ENCODE data around the gene COL4A6.

DNA sequence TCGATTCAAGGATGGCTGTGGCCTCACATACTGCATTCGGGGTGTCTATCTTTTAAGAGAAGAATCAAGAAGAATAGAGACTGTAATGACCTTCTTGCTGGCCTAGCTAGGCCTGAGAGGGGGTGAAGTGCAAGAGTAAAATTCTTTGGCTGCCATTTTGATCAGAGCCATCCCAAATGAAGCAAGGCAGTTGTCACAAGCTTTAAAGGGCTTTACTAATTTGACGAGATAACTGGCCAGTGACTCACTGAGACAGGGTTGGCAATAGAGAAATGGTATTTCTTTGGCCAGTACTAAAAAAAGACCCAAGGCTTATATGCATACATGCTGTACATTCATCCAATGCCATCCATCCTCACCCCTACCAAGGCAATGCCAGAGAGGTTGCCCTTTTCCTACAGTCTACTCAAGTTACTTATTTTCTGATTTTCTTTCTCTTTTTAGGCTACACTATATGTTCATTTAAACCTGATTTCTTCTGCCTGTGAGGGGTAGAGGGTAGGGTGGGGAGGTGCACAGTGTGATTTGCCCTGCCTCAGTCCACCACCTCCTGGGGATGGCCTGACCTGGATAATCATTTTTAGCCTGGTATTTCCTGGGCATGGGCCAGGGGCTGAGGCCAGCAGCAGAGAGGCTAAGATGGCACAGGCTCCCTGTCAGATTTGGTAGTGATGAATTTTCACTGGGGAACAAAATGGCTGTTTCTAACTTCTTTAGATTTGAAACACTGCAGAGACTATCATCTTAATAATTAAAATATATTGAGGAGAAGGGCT lies 314.4 kb downstream of the COL4A6 start:
- TF ChIP-seq, protein P1, sequence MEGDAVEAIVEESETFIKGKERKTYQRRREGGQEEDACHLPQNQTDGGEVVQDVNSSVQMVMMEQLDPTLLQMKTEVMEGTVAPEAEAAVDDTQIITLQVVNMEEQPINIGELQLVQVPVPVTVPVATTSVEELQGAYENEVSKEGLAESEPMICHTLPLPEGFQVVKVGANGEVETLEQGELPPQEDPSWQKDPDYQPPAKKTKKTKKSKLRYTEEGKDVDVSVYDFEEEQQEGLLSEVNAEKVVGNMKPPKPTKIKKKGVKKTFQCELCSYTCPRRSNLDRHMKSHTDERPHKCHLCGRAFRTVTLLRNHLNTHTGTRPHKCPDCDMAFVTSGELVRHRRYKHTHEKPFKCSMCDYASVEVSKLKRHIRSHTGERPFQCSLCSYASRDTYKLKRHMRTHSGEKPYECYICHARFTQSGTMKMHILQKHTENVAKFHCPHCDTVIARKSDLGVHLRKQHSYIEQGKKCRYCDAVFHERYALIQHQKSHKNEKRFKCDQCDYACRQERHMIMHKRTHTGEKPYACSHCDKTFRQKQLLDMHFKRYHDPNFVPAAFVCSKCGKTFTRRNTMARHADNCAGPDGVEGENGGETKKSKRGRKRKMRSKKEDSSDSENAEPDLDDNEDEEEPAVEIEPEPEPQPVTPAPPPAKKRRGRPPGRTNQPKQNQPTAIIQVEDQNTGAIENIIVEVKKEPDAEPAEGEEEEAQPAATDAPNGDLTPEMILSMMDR (conservative IDR thresholded peaks at IDR 0.05; ENCODE audit: low read length) = no peak
- TF ChIP-seq EZH2phosphoT487 (IDR thresholded peaks at IDR 0.05; ENCODE audit: borderline replicate concordance, low read depth, low read length) = no peak

All from OCI-LY7 (cell line).